Head of caudate nucleus (tissue), 42 donors: Measurements from ENCODE around the gene ZDHHC14.
A peak's percentile ranks its signal among the peaks of the same experiment; 100 is the strongest.
"Not testable (repeated sequence)": the region's sequence is repeated elsewhere in the genome, so short reads cannot be mapped to it uniquely, and the experiment has no call there.

Experiments
- DNase-seq, 42 donors: peaks; one replicate each; pipeline versions ENCODE4 v3.0.0 to v3.0.0-alpha.2; 2020 to 2021; ENCODE audit warnings: mixed read lengths in 7 of 42
- intact Hi-C: fragments of 100-400 bp; cut with DNase I; formaldehyde crosslinking; loops from one replicate; pipeline ENCODE4 v1.15.0; 2022

The ZDHHC14 gene

DNA sequence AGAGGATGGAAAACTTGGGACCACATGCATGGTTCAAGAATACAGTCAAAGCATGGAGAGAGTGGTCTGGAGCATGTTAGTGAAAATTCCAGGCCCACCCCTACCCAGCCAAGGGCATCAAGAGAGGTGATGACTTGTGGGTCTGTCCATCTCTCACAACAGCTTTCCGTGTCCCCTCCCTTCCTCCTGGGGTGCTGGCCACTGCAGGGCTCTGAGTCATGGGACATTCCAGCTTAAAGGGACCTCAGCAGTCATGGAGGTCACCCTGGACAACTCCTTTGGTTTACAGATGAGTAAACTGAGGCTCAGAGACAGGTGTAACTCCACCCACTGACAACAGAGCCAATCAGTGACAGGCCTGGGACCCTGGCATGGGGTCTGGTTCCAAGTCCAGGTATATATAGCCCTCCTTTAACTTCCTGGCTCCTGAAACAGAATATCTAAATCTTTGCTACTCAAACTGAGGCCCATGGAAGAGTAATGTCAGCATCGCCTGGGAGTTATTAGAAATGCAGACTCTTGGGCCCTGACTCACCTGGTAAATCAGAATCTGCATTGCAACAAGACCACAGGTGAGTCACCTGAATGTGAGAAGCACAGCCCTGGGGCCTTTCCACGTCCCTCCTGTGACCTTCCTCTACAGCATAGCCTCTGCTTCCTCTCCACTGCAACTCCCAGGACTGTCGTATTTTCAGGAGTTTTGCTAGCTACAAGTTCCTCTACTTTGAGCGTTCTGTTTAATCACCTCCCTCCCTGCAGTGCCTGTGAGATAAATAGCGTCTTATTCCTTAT, 170.2 kb downstream of the ZDHHC14 start:
- peak in 2 of 42 donors; percentile 27 to 33 for DNase-seq
- intact Hi-C loops = no loop called here

DNA sequence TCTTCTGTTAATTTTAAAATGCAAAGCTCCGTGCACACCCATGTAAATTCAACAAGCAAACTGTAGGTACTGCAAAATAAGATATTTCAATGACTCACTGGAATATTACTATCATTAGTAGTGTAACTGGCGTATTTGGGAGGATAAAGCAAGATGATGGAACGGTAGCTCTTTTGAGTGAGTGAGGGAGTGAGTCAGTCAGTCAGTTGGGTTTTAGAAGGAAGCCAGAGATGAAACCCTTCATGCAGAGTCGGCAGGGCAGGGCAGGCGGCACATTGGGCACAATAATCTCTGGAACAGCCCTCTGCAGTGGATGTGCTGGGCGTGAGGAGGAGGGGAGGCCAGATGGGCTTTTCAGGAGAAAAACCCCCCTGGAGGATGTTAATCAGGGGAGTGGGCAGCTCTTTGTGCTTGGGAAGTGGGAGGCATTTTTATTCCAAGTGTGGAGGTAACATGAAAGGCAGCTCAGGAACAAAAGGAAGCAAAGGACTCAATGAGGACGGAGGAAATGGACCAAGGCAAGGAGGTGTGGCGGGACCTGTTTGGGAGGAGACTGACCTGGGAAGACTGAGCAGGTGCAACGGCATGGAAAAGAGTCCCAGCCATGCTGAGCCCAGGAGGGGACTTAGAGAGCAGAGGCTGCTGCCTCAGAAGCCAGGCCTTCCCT, 171.2 kb downstream of the ZDHHC14 start:
- peak in 4 of 42 donors; percentile 19 to 52 (median 42) for DNase-seq
- intact Hi-C loops = no loop called here

DNA sequence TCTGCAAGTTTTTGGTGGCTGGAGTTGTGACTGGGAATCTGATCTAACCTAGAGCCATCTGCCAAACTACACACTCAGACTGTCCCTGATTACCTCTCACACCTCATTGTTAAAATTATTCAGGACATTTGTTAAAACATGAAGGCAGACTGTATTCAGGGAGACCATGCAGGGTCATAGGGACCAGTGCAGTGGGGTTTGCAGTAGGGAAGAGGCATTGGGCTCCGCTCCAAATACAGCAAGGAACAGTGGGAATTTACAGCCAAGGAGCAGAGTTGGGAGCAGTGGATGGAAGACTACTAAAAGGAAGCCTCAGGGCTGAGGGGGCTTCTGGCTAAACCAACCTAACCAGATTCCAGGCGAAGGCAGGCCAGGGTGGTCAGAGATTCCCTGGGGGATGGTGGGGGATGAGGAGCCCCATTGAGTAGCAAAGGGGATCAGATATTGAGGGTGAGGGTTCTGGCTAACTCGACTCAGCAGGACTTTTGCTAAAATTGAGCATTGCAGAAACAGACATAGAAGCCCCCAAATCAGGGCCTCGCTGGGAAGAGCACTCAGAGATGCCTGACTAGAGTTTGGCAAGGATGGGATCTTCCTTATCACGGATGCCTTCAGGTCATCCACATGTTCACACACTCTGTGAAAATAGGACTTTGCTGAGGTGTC, 172.0 kb downstream of the ZDHHC14 start:
- DNase-seq = peak in 2 of 42 donors; percentile 15 to 28
- intact Hi-C loops = no loop called here

DNA sequence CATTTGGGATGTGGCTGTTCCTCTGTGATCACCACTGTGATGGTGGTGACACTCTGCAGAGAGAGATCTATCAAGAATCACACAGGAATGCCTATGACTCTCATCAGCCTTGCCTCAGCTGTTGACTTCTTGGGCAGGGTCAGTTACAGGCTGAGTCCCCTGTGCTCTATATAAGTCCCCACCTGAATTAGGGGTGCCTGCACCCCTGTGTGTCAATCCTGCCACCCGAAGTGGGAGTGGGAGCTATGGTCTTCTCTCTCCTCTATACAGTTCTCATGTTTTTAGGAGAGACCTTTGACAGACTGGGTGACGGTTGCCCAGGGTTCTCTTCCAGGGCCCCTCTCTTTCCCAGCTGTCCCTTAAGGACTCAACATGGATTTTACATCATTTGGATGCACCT, 173.8 kb downstream of the ZDHHC14 start:
- intact Hi-C loops = no loop called here
- DNase-seq = peak in 2 of 42 donors; percentile 21 to 27

DNA sequence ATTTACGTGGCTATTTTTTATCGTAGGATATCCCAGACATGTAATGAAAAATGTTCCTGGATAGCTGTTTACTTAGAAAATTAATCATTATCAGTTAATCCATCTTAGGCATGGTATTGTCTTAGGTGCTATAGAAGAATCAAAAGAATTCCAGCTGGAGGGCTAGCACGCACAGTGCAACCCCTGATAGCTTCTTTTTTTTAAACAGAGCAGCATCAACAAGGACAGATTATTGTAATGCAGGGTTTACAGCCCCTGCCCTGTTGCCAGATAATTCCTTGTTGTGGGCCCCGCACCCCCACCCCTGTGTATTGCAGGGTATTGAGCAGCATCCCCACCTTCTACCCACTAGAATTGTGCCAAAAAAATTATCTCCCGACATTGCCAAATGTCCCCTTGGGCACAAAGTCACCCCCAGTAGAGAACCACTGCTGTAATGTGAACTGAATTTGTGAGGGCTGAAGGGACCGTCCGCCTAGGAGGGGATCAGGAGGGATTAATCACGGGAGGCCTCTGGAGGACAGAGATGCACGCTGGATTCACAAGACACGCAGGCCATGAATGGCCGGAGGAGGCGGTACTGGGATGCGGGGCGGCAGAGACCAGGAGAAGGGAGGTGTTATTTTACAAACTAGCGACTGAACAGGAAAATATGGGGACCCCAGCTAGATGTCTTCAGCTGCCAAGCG, 174.6 kb downstream of the ZDHHC14 start:
- DNase-seq = peak in 1 of 42 donors; percentile 3
- intact Hi-C loops = no loop called here

DNA sequence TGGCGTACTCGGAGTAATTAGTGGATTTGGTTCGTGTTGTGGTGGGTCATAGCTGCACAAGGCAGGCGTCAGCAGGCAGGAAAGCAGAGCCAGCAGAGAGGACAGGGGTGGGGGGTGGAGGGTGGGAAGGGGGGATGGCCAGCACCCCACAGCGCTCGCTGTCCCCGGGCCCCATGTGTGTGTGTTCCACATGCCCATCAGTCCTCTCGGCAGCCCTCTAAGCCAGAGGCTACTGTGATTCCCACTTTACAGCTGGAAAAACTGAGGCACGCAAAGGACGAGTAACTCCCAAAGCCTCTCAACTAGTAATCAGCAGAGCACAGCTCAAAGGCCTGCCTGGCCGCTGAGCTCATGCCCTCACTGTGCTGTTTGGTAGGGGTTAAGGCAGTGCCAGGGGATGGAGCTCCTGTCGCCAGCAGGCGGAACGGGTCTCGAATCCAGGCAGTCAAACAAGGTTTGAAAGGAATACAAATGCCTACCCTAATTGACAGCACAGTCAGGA, 175.2 kb downstream of the ZDHHC14 start:
- peak in 1 of 42 donors; percentile 26 for DNase-seq
- intact Hi-C loops = no loop called here

DNA sequence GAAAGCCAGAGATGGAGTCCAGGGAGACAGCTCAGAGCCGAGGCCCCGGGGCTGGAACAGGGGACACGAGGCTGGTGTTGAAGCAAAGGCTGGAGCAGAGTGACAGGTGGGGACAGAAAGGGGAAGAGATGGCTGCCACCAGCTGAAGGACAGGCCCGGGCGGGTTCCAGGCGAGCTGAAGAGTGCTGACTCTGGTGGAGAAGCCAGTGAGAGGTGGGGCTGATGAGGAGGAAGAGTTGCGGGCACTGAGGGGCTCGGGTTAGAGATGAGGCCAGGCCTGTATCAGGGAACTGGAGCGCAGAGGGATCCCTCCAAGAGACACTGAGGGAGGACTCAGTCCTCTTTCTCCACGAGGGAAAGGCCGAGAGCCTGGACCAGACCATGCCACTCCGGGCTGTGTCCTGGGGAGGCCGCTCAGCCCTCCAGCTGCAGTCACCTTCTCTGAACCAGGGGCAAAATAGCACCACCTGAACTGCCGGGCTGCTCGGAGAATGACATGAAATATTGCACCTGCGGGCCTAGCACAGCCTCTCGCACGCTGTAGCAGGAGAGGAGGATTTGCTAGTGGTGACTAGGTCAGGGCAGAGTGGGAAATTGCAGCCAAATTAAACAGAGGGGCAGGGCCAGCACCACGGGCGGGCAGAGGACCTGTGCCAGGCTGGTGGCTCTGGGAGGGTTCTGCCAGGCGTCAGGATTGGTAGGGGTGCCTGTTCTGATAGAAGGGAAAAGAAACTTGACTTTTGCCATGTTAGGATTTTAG, 175.9 kb downstream of the ZDHHC14 start:
- DNase-seq = peak in 2 of 42 donors; percentile 36 to 44
- intact Hi-C loops = no loop called here

DNA sequence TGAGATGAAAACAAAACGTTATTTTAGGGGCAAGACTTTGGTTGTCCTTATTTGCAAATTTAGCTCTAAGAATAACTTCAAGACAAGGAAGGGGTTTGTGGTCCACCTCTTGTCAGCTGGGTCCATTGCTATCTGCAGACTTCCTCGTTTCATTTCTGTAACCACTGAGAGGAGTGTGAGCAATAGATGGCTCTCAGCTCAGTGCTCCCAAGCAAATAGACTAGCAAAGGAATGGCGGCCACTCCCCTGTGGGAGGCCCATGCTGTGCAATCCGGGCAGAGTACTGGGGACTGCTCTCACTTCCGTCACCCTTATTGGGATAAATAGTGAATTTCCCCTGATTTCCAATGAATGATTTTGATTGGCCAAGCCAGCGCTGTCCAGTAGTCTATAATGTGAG, 176.6 kb downstream of the ZDHHC14 start:
- intact Hi-C loops = no loop called here

DNA sequence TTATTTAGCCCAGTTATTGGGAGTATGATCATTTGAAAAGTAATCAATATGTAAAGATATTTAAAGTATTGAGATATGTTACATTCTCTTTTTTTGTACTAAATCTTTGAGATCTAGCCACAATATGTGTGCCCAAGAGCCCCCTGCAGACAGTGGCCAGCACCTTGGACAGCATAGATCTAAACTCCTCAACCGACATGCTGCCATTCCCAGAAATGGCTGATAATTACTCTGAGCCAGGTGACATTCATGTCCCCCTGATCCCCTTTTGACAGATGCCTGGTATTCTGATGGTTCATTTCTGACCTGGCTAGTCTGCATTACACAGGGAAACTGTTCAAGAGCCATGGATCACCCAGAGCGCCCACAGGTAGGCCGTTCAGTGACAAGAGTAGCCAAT, 177.1 kb downstream of the ZDHHC14 start:
- no peak for DNase-seq
- intact Hi-C loops = no loop called here

More for the DNA sequence above, 176.6 kb downstream of the ZDHHC14 start:
- peak in 1 of 42 donors; percentile 26 for DNase-seq

DNA sequence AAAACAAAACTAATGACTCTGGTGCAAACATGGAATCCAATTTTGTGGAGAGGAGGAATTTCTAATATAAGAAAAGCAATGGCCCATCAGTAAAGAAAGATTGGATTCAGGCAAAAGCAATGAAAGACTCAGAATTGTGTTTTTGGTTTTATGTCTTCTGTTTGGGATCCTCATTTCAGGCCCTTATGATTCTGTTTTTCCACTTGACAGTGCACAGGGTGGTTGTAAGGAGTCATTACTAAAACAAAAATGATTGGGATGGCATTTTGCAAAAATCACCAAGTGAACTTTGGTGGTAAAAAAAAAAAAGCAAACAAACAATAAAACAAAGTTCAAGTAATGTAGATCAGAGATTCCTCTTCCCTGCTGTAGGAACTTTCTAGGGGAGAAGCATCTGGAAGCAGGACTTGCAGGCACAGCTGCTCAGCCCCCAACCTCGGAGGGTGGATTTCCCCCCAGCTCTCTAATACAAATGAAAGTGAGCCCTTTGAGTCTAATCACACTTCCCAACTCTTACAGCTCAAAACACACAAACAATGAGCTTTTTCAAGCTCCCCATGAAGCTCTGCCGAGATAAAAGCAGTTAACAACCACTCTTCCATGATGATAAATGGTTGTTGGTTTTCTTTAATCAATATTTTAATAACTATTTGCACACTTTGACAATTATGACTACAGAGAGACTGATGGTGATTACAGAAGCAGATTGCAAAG, 177.7 kb downstream of the ZDHHC14 start:
- no peak for DNase-seq

DNA sequence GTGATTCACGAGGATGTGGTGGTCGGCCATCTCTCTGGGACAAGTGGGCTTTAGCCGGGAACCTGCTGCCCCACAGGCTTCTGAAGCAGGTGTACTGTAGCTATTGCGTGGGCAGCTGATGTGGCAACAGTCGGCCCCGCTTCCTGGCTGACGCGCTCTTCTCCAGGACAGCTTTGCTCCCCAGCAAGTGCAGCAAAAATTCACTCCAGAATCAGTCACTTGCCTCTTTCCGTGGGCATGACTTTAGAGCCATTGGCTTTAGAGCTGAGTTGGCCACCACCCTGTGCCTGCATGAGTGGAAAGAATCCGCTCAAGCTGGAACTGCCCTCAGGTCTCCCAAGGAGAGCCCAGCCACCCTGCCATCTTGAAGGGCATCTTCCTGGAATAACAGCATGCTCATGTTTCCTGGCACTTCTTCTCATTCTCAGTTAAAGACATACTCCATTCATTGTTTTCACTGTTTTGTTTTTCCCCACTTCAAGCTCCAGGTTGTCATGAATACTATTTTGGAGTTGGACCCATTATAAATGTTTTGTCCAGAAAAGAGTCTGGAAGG, 178.3 kb downstream of the ZDHHC14 start:
- no peak for DNase-seq

More for the DNA sequence above, 177.7 kb downstream of the ZDHHC14 start:
- intact Hi-C loops = no loop called here

DNA sequence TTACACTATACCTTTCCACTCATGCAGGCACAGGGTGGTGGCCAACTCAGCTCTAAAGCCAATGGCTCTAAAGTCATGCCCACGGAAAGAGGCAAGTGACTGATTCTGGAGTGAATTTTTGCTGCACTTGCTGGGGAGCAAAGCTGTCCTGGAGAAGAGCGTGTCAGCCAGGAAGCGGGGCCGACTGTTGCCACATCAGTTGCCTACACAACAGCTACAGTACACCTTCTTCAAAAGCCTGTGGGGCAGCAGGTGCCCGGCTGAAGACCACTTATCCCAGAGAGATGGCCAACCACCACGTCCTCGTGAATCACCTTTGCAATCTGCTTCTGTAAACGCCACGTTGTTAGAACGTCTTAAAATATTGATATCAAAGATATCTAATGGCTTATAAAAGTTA, 179.1 kb downstream of the ZDHHC14 start:
- DNase-seq, intact Hi-C loops: not testable (repeated sequence)

More for the DNA sequence above, 178.3 kb downstream of the ZDHHC14 start:
- intact Hi-C loops = no loop called here

DNA sequence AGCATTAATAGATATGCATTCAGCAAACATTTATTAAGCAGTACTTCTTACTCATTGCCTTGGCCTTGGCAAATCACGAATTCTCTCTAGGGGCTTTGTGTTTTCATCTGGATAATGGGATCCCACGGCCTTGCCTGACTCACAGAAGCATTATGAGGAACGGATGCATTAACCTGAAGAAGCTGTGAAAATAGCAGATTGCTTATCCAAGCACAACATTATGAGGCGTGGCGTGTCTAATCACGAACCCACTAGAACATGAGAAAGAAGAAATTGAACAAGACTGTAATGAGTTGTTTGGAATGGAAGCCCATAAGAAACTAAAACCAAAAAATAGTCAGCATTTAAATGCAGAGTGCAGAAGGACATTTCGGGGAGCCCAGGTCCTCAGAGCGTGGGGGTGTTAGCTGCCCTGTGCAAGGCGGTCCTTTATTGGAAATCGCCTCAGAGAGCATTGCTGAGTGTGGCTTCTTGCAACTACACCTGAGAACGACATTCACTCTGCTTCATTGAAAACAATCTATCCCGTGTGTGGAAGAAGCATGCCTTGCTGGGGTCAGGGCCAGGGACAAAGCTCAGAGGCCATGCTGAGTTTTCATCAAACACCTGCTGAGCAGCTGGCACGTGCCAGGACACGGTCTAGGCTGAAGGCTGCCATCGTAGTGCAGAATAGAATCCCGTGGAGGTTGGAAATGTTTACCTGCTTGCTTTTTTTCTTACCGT, 179.9 kb downstream of the ZDHHC14 start:
- intact Hi-C loops = no loop called here
- DNase-seq = no peak

DNA sequence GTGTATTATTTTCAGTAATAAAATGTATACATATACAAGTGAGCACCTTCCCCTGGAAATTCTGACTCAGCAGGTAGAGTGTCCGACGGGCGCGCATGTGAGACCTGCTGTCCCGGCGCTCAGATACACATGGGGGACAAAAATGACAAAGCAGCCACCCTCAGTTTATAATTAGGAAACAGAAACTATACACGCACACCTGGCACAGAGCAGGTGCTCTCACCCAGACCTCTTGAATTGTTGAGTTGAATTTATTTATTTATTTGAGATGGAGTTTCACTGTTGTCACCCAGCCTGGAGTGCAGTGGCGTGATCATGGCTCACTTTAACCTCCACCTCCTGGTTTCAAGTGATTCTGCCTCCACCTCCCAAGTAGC, 180.4 kb downstream of the ZDHHC14 start:
- DNase-seq = no peak
- intact Hi-C loops = no loop called here

DNA sequence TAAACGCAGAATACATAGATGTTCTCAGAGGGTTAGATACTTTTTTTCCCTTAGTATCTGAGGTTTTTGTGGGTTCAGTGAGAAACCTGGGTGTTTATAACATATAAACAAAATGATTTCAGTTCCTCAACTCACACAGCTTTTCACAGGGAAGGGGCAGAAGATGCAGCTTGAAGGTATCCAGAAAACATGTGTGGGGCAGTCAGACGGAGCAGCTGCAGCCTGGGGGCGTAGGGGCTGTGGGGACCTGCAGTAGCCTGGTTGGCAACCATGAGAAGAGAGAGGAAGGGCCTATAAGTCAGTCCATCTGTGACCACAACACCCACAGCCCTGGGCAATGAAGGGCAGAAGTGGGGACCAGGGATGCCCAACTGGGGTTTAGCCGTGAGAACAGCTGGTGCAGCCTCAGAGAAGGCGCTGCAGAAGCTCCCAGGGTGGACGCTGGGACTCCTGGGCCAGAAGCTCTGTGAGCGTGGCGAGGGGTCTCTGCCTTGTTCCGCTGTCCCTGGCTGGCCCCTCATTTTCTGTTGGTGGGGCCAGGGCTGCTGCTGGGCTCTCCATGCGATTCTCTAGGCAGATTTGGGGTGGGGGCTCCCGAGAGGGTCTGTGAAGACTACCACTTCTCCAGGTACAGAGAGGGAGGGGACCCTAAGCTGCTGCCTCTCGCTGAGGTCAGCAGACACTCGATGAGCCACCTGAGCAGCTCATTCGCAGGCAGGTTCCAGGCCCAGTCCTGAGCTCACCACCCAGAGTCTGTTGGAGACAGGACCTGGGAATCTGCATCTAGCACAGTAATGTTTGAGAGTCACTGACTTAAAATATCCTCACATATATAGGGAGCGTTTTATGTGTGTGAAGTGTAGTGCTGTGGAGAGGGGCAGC, 181.2 kb downstream of the ZDHHC14 start:
- intact Hi-C loops = no loop called here
- no peak for DNase-seq

DNA sequence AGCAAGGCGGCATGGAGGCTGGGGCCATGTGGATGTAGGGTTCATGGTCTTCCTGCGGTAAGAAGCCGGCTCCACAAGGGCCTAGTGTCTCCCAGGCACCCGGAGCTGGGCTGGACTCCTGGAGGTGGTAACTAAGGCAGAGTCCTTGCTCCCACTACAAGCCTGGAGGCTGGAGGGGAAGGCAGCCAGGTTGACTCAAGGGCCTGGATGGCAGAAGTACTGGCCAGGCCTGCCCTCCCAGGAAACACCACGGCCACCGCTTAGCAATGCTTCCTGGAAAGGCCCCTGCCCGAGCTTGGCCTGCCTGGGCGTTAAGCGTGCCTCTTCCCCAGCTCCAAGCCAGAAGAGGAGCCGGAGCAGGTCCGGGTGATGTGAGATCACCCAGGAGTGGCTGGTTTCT, 182.0 kb downstream of the ZDHHC14 start:
- peak in 3 of 42 donors; percentile 23 to 55 (median 46) for DNase-seq
- intact Hi-C loops = no loop called here
